GM23248 (cell line): ENCODE results near the gene GNLY.

Experiments
- EZH2 ChIP-seq: fragments of 200-600 bp; sonication (generic); IDR thresholded peaks from 2 replicates; pipeline ENCODE4 v1.6.1; 2018; ENCODE audit warnings: antibody characterized with exemption, mild to moderate bottlenecking; ENCODE audit not compliant: insufficient read depth, poor library complexity, severe bottlenecking
- EZH2phosphoT487 ChIP-seq: fragments of 200-600 bp; sonication (generic); IDR thresholded peaks from 2 replicates; pipeline ENCODE4 v1.6.1; 2018; ENCODE audit warnings: antibody characterized with exemption, moderate library complexity, mild to moderate bottlenecking, low read depth; ENCODE audit not compliant: insufficient read depth

- TF ChIP-seq EZH2 (no peak), EZH2phosphoT487 (no peak)
Observed at GRCh38 chr2:85723707-85724360, 29.7 kb downstream of the GNLY start.
